ENCODE results near the gene THSD7A. TPM values are rescaled to one million over a fixed set of nuclear protein-coding genes. Genes with fewer than 3 reads are reported as not detected.
A peak's percentile ranks its signal among the peaks of the same experiment; 100 is the strongest.
"Not testable (repeated sequence)": the region's sequence is repeated elsewhere in the genome, so short reads cannot be mapped to it uniquely, and the experiment has no call there.

Gene THSD7A
- total RNA-seq, 1 experiment from 2014 or later, result not detected

DNA sequence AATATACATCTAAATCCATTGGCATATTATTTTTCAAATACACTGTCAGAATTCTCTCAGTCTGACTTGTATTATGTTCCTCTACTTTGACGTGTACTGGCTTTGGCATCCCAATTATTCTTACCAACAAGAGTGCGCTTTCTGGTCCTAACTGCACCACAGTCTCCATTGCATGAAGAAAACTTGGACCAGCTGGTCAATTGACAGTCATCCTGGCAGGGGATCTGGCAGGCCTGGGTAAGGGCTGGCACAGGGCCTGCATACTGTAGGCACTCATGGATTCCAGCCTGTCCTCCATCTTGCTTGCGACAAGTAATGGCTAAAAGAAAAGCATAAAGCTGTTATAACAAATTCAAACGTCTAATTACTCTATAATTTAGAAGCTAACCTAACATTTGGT is 384.9 kb downstream of the THSD7A start:
- CTCF ChIA-PET, result interaction anchor here (0.6 kb wide), 1 partner anchor 881 kb away, joined by 3 read pairs; no protein-coding TSS in a partner anchor
- BruUV-seq (replicated peaks), result no TSS peak
- H3K9me3 Mint-ChIP-seq (ENCODE audit: unreplicated experiment), result no peaks in the 10 kb centered on the region
- DNase-seq (ENCODE audit: unreplicated experiment), result no peak
- H3K27ac Mint-ChIP-seq (ENCODE audit: low read depth, unreplicated experiment), result no peak overlapping the region
- no peak overlapping the region for H3K4me3 Mint-ChIP-seq (ENCODE audit: unreplicated experiment)
- no peaks in the 10 kb centered on the region for H3K36me3 Mint-ChIP-seq (ENCODE audit: insufficient read depth, unreplicated experiment)
- TF ChIP-seq, protein P1, sequence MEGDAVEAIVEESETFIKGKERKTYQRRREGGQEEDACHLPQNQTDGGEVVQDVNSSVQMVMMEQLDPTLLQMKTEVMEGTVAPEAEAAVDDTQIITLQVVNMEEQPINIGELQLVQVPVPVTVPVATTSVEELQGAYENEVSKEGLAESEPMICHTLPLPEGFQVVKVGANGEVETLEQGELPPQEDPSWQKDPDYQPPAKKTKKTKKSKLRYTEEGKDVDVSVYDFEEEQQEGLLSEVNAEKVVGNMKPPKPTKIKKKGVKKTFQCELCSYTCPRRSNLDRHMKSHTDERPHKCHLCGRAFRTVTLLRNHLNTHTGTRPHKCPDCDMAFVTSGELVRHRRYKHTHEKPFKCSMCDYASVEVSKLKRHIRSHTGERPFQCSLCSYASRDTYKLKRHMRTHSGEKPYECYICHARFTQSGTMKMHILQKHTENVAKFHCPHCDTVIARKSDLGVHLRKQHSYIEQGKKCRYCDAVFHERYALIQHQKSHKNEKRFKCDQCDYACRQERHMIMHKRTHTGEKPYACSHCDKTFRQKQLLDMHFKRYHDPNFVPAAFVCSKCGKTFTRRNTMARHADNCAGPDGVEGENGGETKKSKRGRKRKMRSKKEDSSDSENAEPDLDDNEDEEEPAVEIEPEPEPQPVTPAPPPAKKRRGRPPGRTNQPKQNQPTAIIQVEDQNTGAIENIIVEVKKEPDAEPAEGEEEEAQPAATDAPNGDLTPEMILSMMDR (IDR thresholded peaks at IDR 0.05; ENCODE audit: unreplicated experiment), result no peak
- H3K4me1 Mint-ChIP-seq (ENCODE audit: insufficient read depth, unreplicated experiment), result peaks cover 5% of the 10 kb centered on the region
- POLR2A ChIA-PET, result no interaction called here
- no peaks in the 10 kb centered on the region for H3K27me3 Mint-ChIP-seq (ENCODE audit: insufficient read depth, unreplicated experiment)
- intact Hi-C loops (cut with micrococcal nuclease), result no loop called here

DNA sequence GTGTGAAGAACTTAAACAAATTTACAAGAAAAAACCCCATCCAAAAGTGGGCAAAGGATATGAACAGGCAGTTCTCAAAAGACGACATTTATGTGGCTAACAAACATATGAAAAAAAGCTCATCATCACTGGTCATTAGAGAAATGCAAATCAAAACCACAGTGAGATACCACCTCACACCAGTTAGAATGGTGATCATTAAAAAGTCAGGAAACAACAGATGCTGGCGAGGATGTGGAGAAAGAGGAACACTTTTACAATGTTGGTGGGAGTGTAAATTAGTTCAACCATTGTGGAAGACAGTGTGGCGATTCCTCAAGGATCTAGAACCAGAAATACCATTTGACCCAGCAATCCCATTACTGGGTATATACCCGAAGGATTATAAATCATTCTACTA is 388.1 kb downstream of the THSD7A start:
- POLR2A ChIA-PET; BruUV-seq (replicated peaks): not testable (repeated sequence)
- CTCF ChIA-PET, result interaction anchor here (1.1 kb wide), 1 partner anchor 1045 kb away, joined by 3 read pairs; no protein-coding TSS in a partner anchor

DNA sequence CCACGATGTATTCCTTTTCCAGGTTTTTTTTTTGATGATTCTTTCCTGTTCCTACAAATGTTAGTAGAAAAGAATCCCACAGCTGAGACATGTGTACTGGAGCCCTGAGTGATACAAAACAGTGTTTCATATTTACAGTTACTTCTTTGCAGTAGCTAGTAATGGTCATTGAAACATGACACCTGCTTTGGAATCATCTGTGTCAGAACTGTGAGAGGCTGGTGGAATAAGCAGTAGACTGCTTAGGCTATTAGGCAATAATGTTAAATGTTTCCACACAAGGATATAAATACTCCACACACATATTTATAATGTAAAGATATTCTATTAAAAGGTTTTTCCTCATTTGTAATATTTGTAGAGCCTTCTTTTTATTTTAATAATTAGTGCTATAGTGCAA is 394.0 kb downstream of the THSD7A start:
- Mint-ChIP-seq H3K36me3 (ENCODE audit: insufficient read depth, unreplicated experiment) (no peaks in the 10 kb centered on the region), H3K4me3 (ENCODE audit: unreplicated experiment) (no peak overlapping the region), H3K9me3 (ENCODE audit: unreplicated experiment) (no peaks in the 10 kb centered on the region), H3K4me1 (ENCODE audit: insufficient read depth, unreplicated experiment) (no peaks in the 10 kb centered on the region), H3K27ac (ENCODE audit: low read depth, unreplicated experiment) (no peak overlapping the region), H3K27me3 (ENCODE audit: insufficient read depth, unreplicated experiment) (no peaks in the 10 kb centered on the region)
- DNase-seq (ENCODE audit: unreplicated experiment), result peak; percentile 62
- TF ChIP-seq, protein P1 (IDR thresholded peaks at IDR 0.05; ENCODE audit: unreplicated experiment), result no peak
- intact Hi-C loops (cut with micrococcal nuclease), result no loop called here
- POLR2A ChIA-PET, result no interaction called here
- CTCF ChIA-PET, result interaction anchor here (0.7 to 1.0 kb wide), 3 partner anchors 27 to 398 kb away, joined by 3 to 4 read pairs (median 3); partner anchors contain the start of gene THSD7A
- BruUV-seq (replicated peaks), result no TSS peak

More for the DNA sequence above, 388.1 kb downstream of the THSD7A start:
- H3K27ac Mint-ChIP-seq (ENCODE audit: low read depth, unreplicated experiment); H3K27me3 Mint-ChIP-seq (ENCODE audit: insufficient read depth, unreplicated experiment); intact Hi-C loops (cut with micrococcal nuclease); H3K9me3 Mint-ChIP-seq (ENCODE audit: unreplicated experiment); H3K4me3 Mint-ChIP-seq (ENCODE audit: unreplicated experiment); H3K36me3 Mint-ChIP-seq (ENCODE audit: insufficient read depth, unreplicated experiment); DNase-seq (ENCODE audit: unreplicated experiment); H3K4me1 Mint-ChIP-seq (ENCODE audit: insufficient read depth, unreplicated experiment): not testable (repeated sequence)

DNA sequence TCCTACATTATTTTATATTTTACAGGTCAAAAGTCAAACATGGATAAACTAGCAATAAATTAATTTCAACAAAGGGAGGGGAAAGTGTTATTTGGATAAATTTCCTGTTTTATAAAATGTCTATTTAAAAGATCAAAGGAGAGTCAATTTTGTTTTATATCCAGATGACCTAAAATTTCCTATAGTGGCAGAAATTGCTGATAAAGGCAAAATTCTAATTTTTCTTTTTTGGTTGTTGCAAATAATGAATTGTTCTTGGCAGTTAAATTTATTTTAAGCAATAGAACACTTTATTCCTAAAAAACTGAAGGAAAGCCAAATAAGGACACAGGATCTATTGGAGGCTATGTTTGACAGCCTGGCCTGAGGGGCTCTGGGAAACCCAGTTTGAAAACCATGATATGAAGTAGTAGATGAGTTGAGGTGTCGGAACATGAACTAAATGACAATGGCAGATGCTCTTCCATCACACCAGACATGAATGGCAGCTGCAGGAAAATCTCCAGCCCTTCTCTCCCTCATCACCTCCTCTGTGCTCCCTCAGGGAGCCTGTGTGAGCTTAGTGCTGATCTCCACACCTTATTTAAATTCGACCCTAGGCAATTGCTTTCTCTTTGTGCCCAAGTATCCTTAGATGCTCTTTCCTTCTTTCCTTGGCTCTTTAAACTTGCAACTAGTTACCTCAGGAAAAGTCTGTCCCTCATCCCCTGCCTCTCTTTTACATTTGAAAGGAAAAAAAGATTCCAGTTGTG is 395.0 kb downstream of the THSD7A start:
- no peaks in the 10 kb centered on the region for H3K27me3 Mint-ChIP-seq (ENCODE audit: insufficient read depth, unreplicated experiment)
- TF ChIP-seq, protein P1 (IDR thresholded peaks at IDR 0.05; ENCODE audit: unreplicated experiment), result no peak
- DNase-seq (ENCODE audit: unreplicated experiment), result no peak
- no peaks in the 10 kb centered on the region for H3K4me1 Mint-ChIP-seq (ENCODE audit: insufficient read depth, unreplicated experiment)
- H3K36me3 Mint-ChIP-seq (ENCODE audit: insufficient read depth, unreplicated experiment), result no peaks in the 10 kb centered on the region
- ChIA-PET CTCF (interaction anchor here (1.0 kb wide), 1 partner anchor 395 kb away, joined by 3 read pairs; the partner anchor contains the start of gene THSD7A), POLR2A (no interaction called here)
- BruUV-seq (replicated peaks), result no TSS peak
- no peak overlapping the region for H3K27ac Mint-ChIP-seq (ENCODE audit: low read depth, unreplicated experiment)
- H3K4me3 Mint-ChIP-seq (ENCODE audit: unreplicated experiment), result no peak overlapping the region
- H3K9me3 Mint-ChIP-seq (ENCODE audit: unreplicated experiment), result no peaks in the 10 kb centered on the region
- intact Hi-C loops (cut with micrococcal nuclease), result no loop called here

Data from MCF 10A (cell line).